NOMO-1 treated with DMSO at 0.1 percent for 48 hours (cell line): ENCODE data around the gene MTA1.

ENCODE experiments used
- DNase-seq: peaks from one replicate; lab custom pipeline; 2025; ENCODE audit not compliant: unreplicated experiment; lab: John Stamatoyannopoulos, UW

The MTA1 gene

DNA sequence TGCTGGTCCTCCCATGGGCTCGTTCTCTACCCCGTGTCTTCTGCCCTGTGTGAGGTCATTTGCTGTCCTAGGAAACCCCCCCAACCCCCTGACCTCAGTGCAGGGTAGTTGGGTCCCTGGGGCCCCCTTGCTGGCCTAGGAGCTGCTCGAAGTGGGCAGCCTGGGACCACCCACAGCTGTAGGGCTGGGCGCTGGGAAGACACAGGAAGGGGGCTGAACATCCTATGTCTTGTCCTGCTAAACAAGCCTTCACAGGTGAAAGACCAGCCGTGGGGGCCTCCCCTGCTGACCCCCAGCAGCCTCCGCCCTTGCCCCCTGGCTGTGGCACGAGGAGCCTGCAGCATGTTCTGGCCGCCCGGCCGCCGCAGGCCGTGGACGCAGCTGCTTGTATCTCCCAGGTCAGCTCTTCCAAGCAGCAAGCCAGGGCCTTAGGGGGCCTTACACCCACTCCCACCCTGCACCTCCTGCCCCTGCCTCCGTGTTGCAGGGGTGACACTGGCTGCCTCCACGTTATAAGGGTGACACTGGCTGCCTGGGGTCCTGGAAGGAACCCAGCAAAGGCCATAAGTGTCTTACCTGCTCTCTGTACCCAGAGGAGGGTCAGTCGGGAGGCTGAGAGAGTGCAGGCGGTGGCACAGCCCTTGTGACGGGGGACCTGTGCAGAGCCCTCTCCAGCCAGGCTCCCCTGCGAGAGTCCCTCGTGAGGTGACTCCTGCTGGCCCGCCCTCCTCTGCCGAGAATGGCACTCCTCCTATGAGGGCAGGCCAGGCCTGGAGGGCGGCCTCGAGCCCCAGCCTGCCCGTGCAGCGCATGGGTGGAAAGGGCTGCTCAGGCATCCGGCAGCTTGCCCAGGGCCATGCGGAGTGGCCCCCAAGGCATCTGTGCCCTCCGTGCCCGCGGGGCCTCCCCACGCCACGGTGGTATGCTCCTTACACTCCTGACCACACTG, 32.8 kb upstream of the MTA1 start:
- no peak for DNase-seq

DNA sequence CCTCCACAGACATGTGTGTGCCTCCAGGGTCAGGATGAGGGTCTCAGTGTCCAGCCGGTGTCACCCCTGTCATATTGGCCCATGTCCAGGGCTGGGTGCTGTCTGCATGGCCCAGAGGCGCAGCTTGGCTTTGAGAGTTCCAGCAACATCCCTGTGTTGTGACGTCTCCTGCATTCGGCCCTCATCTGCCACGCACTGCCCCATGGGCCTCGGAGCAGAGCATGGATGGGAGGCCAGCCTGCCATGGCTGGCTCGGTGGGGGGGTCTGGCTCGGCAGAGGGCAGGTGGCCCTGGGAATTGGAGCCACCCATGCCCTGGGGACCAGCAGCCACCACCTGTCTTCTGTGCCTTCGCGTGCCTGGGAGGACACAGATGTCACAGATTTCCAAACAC, 32.1 kb upstream of the MTA1 start:
- DNase-seq: no peak

DNA sequence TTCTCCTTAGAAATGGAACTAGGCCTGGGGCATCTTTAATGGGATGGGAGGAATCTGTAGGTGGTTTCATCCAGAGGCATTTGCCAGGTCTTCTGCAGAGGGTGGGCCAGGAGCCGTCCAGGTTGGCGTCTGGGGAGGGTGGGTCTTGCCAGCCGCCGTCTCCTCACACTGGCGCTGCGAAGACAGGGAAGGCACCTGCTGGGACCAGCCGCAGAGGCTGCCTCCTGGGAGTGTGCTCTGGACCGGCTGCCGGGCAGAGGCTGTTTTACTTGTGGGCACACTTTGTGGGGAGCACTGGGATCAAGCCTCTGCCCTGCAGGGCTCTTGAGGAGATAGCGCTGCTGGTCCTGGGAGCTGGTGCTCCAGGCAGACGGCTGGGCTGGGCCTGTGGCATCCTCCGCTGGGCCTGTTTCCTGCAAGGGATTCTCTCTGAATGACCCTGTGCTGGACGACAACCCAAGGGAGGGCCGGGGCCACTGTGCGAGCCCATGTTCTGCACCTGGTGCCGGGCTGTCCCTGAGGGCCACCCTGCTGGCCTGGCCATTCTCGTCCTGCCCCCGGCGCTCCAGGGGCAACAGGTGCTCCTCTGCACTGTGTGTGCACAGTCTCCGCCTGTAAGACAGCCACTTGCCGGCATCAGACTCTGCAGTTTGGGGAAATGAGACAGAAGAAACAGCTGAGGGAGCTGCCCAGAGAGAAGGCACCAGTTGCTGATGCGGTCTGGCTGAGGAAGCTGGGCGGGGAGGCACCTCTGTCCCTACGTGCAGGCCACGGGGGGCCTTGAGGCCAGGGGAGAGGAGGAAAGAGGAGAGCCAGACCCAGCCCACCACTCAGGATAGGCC, 31.3 kb upstream of the MTA1 start:
- DNase-seq: peak; percentile 61

DNA sequence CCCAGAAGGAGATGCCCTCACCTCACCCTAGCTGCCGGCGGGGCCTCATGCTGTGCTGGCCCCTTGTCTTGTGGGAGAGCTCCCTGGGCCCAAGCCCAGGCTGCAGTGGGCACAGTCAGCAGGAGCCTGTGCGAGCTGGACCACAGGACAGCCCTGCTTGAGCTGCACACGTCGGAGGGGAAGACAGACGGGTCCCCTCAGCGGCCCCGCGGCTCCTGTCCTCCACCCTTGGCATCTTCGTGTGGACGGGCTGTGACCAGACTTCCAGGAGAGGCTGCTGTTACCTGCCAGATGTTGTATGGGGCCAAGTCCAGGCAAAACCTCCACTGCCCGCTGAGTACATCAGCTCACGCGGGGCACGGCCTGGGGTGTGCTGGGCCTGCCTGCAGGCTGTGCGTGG, 30.7 kb upstream of the MTA1 start:
- DNase-seq: no peak

DNA sequence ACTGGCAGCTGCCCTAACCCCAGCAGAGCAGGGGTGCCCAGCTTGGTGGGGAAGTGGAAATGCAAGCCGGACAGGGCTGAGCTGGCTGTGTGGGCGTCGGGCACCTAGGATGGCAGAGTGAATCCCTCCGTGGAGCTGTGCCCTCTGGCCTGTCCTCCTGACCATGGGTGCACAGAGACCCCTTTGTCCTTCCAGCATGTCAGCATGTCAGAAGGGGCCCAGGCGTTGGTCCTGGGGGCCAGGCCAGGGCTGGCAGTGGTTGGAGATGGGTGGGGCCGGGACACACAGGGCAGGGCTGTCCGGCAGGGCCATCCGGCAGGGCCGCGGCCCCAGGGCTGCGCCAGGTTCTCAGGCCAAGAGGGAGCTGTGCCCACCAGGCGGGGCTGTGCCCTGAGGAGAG, 30.1 kb upstream of the MTA1 start:
- DNase-seq: no peak

DNA sequence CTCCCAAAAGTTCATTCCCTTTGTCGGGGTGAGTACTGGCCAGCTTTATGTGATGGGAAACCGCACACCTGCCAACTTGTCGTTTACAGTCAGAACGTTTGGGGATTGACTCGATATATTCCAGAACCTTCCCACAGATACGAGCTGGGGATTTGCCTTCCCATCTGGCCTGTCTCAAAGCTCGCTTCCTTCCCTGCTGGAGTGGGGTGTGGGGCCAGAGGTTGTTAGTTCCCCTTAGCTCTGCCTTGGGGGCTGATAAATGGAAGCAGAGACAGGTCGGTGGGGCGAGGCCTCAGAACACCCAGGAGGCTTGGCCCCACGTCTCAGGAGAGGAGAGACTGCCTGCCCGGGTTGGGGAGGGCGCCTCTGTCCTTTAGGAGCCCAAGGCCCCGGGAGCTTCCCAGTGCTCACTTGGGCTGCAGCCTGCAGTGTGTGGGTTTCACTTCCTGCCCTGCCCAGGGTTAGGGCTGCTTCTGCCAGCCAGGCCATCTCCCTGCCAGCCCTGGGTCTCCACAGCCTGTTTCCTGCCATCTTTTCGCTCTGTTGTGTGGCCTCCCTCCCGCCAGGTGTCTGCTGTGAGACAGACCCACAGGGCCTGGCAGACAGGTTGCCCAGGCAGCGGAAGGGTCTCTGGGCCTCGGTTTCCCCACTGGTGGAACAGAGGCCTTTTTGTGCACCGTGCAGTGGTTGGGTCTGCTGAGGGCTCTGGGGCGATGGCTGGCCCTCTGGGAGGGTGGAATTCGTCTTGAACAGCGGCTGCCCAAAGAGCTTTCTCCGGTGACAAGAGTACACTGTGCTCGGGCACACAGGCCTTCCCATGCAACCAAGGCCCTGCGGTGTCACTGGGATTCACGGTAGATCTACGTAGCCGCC, 29.4 kb upstream of the MTA1 start:
- DNase-seq: peak; percentile 56

DNA sequence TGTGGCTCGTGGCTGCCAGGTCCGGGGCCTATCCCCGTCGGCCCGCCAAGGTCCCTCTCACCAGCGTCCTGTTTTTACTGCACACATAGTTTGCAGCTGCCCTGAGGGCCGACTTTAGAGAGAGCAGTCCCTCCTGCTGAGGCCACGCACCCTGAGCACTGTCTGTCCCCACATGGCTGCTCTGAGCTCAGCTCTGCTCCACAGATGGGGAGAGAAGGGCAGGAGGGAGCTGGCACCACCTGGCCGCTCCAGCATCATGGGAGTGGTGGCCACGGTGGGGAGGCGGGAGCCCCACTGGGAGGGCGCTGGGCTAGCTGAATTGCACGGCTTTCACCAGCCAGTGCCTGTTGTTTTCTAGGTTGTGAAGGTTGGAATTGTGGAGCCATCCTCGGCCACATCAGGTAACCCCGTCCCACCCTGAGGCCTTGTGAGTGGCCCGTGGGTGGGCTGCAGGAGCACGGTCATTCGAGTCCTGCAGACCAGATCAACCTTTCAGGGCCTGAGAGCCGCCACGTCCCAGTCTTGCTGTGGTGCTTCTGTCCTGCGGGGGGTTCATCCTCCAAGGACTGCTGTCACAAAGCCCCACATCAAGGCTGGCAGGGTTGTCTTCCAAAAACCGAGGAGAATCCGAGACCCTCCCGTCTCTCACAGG, 28.7 kb upstream of the MTA1 start:
- DNase-seq: no peak

DNA sequence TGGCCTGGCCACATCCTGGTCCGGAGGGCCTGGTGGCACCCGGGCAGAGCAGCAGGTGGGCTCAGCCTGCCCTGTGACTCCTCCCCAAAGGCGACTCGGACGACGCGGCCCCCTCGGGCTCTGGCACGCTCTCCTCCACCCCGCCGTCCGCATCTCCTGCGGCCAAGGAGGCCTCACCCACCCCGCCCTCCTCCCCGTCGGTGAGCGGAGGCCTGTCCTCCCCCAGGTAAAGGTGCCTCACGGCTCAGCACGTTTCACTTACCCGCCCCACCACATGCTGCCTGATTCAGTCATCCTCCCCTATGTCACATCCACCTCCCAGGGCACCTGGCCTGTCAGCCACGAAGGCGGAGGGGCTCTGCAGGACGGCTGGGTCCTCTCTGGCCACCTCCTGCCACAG, 28.1 kb upstream of the MTA1 start:
- DNase-seq: no peak

DNA sequence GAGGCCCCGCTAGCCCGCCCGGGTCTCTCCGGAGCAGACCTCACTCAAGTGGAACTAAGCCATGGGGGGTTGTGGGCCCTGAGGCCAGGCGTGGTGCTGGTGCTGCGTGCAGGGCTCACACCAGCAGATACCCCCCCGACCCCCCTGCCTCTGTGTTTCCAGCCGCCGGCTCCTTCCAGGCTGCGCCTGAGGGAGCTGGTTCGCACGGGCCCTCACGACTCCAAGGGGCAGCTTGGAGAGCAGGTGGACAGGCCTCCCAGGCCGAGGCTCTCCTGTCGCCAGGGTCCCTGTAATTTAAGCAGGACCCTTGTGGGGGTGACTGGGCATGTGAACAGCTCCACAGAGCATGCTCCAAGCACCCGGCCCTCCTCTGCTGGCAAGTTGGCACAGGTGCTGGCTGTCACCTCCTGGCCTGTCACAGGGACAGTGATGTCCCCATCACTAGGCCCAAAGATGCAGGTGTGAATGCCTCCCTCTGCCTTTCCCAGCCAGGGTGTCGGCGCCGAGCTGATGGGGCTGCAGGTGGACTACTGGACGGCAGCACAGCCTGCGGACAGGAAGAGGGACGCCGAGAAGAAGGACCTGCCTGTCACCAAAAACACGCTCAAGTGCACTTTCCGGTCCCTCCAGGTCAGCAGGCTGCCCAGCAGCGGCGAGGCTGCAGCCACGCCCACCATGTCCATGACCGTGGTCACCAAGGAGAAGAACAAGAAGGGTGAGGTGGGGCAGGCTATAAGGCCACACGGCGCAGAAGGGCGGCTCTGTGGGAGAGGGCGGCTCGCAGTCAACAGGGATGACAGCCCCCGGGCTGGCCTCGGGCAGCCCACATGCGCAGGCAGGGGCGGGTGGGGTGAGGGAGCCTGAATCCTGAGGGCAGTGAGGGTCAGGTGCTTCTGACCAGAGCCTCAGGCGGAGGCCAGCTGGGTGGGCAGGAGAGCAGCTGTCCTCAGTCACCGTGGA, 27.2 kb upstream of the MTA1 start:
- DNase-seq: no peak

DNA sequence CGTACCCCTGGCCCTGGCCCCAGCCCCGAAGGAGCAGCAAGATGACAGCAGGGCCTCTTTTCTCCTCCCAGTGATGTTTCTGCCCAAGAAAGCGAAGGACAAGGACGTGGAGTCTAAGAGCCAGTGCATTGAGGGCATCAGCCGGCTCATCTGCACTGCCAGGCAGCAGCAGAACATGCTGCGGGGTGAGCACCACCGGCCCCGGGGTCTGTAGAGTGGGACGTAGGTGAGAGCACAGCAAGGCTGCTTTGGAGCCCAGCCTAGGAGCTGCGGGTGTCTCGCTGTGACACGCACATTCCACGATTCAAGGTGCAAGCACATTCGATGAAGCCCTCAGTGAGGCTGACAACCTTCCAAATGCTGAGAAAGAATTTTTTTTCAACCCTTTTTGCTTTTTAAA, 26.5 kb upstream of the MTA1 start:
- DNase-seq: no peak

DNA sequence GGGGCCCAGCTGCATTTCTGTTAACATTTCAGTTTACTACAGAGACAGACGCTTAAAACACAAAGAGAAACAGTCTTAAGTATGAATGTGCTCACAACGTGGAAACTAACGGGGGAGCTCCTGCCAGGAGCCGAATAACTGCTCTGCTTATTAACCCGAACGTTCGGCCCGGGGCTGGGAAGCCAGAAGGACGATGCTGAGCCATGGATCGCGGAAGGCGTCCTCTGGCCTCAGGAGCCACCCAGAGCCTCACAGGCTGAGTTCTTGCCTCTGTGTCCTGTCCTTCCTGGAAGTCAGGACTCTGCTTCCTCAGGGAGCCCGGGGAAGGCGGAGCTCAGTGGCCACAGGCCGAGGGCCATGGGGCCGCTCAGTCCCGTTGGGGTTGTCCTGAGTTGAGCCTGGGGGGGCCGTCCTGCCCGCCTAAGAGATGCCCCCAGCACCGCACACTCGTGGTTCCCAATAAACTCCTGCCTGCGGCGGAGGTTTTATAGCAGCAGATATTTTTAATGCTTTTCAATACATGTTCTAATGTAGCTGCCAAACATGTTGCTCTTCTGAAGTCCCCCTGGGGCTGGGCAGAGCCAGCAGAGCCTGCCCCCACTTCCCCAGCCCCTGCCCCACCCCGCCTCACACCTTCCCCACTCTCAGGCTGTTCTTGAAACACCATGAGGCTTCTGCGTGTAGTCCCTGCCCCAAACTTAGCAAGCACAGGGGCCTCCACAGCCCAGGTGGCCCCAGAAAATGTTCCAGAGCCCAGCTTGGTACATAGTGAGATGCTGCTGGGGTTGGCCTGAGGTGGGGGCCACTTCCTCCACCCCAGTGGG, 24.7 kb upstream of the MTA1 start:
- DNase-seq: no peak

DNA sequence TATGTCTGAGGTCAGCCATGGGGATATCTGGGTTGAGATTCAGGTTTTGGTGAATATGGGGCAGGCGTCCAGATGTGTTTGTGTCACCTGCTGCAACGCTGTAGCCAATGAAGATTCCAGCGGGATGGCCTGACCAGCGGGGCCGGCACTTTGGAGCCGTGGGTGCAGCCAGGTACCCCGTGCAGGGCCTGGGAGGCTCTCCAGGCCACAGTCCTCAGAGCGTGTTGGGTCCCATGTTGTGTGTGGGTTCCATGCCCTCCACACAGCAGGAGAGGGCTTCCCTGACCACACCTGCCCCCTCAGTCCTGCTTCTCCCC, 24.1 kb upstream of the MTA1 start:
- DNase-seq: no peak

DNA sequence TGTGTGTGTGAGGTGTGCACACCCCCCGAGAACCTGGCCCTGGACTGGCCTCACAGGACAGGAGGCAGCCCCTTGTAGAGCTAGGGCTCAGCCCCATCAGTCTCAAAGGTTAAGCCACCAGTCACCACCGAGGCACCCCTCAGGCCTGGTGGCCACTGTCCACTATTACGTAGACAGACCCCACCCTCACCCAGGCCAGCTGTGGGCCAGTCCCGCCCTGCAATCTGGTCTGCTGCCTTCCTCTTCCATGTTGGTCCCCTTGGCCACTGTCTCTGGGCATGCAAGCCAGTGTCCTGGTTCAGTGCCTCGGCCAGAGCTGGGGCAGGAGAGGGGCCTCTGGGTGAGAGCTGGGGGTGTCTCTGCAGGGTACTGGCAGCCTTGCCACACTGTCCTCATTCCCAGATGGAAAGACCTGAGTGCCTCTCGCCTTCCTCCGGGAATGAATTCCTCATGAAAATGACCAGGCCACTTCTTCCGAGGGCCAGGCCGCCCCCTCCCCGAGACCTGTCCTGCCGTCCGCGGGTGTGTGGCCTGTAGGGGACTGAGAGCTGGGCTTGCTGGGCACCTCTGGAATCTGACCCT, 22.2 kb upstream of the MTA1 start:
- no peak for DNase-seq

DNA sequence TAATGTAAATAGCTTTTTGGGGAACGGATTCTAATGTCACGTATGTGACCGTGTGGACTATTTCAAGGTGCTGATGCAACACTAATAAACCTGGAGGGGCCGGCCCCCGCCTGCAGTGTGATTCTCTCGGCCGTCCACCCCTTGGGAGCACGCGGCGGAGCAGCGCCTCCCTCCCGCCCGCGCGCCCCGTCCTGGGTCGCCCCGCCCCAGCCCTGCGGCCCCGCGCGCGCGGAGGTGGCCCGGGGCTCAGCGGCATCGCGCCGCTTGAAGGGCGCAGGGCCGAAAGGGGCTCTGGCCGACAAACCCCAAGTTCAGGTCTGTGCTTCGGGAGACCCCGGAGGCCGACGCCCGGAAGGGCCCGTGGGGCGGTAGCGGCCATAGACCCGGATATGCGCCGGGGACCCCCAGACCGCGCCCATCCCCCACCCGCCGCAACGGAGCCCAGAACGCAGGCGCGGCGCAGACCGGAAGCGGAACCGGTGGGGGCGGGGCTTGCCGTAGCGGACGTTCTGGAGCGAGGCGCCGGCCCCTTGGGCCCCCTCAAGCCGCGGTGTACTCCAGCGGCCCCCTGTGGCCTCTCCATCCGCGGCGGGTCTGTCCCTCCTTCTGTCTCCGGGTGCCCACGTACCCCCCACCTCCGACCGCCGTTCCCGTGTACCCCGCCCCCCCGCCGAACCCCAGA, 21.4 kb upstream of the MTA1 start, which contains the start of gene TEX22:
TSS of gene TEX22 (plus strand) at position 495 of the 682 bp plus-strand sequence. CDS start 803 bp downstream, outside the sequence.
- DNase-seq: peak; percentile 85

DNA sequence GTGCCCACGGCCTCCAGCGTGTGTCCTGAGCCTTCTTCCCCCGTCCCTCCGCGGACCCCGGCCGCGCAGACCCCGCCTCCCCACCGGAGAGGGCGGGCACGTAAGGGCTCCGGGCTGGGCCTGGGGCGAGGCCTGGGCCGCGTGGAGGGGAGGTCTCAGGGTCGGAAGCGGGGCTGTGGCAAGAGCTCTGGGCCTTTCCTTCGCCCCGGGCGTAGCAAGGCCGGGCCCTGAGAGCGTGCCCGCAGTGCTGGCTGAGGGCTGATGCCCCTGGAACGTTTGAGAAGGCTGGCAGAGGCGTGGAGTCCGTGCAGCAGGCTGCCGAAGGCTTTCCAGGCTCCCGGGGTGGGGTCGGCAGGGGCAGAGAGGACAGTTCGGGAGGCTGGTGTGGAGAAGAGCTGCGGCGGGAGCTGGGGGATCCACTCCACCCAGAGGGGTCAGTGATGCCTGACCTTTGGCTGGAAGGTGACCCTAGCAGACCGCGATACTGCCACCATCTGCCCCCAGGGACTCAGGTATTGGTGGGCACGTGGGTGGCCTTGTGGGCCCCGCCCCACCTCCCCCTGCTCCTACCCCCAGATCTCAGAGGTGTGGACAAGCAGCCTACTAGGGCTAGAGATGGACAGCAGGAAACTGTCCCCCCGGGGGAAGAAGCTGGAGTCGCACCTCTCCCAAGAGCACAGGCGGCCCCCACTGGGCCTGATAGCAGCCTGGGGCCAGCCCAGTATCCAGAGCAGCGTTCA, 20.7 kb upstream of the MTA1 start:
- DNase-seq: peak; percentile 61

DNA sequence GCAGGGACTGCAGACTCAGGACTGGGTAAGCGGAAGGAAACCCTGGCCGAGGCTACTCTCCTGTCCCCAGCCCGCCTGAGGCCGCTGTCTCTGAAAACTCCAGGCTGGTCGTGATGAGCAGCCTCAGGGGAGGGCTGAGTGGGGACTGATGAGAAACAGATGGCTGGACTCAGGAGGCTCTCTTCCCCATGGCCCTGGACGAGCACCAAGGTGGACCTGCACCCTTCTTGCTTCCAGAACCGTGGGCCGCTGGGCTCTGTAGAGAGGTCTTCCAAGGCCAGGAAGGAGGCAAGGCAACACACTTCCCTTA, 20.2 kb upstream of the MTA1 start:
- DNase-seq: no peak

DNA sequence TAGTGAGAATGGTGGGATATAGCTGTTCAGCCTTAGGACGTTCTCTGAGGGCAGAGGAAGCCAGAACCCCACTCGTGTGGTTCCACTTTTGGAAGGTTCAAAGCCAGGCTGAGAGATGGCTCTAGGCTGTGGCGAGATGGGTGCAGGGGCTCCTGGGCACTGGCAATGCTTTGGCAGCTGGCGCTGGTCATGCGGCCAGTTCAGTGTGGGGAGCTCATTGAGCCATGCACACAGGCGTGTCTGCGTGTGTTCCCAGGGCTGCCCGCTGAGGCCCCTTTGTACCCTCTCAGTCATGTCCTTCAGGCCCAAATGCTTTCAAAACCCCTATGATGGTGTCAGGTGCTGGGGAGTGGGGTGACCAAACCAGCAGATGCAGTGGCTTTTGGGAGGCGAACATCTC, 19.6 kb upstream of the MTA1 start:
- no peak for DNase-seq
